ENCODE results near the gene LRP8.

GRCh38 chr1:53219711-53220110, 108.2 kb downstream of the LRP8 start:
- TF ChIP-seq CTCF (conservative IDR thresholded peaks at IDR 0.05; ENCODE audit: low read depth, low read length), result no peak
- no peak for TF ChIP-seq MAFK (IDR thresholded peaks at IDR 0.05; ENCODE audit: low read depth, low read length)

Measured in IMR-90 (cell line).